T-cell (primary cell): ENCODE data around the gene RFTN2. TPM values are rescaled to one million over a fixed set of nuclear protein-coding genes. Genes with fewer than 3 reads are reported as not detected.
"Not testable (repeated sequence)": the region's sequence is repeated elsewhere in the genome, so short reads cannot be mapped to it uniquely, and the experiment has no call there.

ENCODE experiments used
- ATAC-seq, 4 experiments: fragments of 200-7000 bp in 3 of 4; fragments of 150-1000 bp in 1 of 4; cut with Tn5 transposase; replicated peaks in 1 of 4; 1 replicate in 3 of 4; 2 replicates in 1 of 4; pipeline ENCODE4 v1.10.0; 2021; ENCODE audit warnings: moderate library complexity in 3 of 4, mild to moderate bottlenecking in 2 of 4, moderate number of reproducible peaks in 1 of 4
- CTCF ChIA-PET, 2 donors: fragments of 300-600 bp; sonication (Branson Sonifier 250); formaldehyde crosslinking; loops; one replicate each; lab custom pipeline; 2022; ENCODE audit warnings: antibody characterized with exemption in 2 of 2; lab: Charles Lee
- POLR2A ChIA-PET, 2 donors: fragments of 300-600 bp; sonication (Branson Sonifier 250); formaldehyde crosslinking; loops; one replicate each; lab custom pipeline; 2022; ENCODE audit warnings: antibody characterized with exemption in 2 of 2; lab: Charles Lee
- DNase-seq, 35 experiments: peaks; one replicate each; pipeline versions ENCODE4 v3.0.0 to v3.0.0-alpha.2; 2013 to 2023
- H3K27ac ChIP-seq: one replicate; pipeline ENCODE4 v1.5.1; 2013; ENCODE audit warnings: low read length
- H3K27me3 ChIP-seq, 2 experiments: replicated peaks in 1 of 2; 1 replicate in 1 of 2; 2 replicates in 1 of 2; pipeline versions ENCODE4 v1.6.1 to v1.7.0; 2013; ENCODE audit warnings: low read length in 1 of 2, mixed read lengths in 1 of 2; ENCODE audit not compliant: control insufficient read depth in 2 of 2, insufficient read depth in 2 of 2; ENCODE audit errors: extremely low read depth in 1 of 2
- H3K36me3 ChIP-seq, 2 donors: 1 replicate in 1 of 2; 2 replicates in 1 of 2; pipeline versions ENCODE4 v1.6.1 to v1.7.0; 2013; ENCODE audit warnings: low read length in 1 of 2; ENCODE audit not compliant: control insufficient read depth in 2 of 2, insufficient read depth in 1 of 2; ENCODE audit errors: extremely low read depth in 1 of 2
- H3K4me1 ChIP-seq, 2 experiments: 1 replicate in 1 of 2; 2 replicates in 1 of 2; pipeline versions ENCODE4 v1.6.1 to v1.7.0; 2013; ENCODE audit warnings: low read length in 2 of 2, mixed read lengths in 1 of 2; ENCODE audit not compliant: insufficient read depth in 2 of 2, control insufficient read depth in 1 of 2; ENCODE audit errors: extremely low read depth in 1 of 2
- H3K4me3 ChIP-seq, 2 donors: 1 replicate in 1 of 2; 2 replicates in 1 of 2; pipeline versions ENCODE4 v1.5.1 to v1.7.0; 2013; ENCODE audit warnings: mild to moderate bottlenecking in 2 of 2, low read length in 1 of 2, moderate library complexity in 1 of 2; ENCODE audit not compliant: control insufficient read depth in 1 of 2; ENCODE audit errors: extremely low read depth in 1 of 2
- H3K9me3 ChIP-seq: 2 replicates; pipeline ENCODE4 v1.7.0; 2013
- H3K27ac Mint-ChIP-seq, 2 donors: one replicate each; pipeline ENCODE4 v1.8.0; 2020 to 2021; ENCODE audit warnings: mild to moderate bottlenecking in 2 of 2, mixed read lengths in 2 of 2
- H3K27me3 Mint-ChIP-seq, 2 donors: one replicate each; pipeline ENCODE4 v1.8.0; 2021 to 2022; ENCODE audit warnings: mixed read lengths in 2 of 2
- H3K36me3 Mint-ChIP-seq: one replicate; pipeline ENCODE4 v1.8.0; 2021; ENCODE audit warnings: mixed read lengths
- H3K4me1 Mint-ChIP-seq, 3 donors: one replicate each; pipeline ENCODE4 v1.8.0; 2020 to 2022; ENCODE audit warnings: mixed read lengths in 3 of 3, mild to moderate bottlenecking in 1 of 3
- H3K4me3 Mint-ChIP-seq, 3 donors: one replicate each; pipeline ENCODE4 v1.8.0; 2020 to 2022; ENCODE audit warnings: mild to moderate bottlenecking in 3 of 3, mixed read lengths in 3 of 3, moderate library complexity in 3 of 3
- H3K9me3 Mint-ChIP-seq, 3 donors: one replicate each; pipeline ENCODE4 v1.8.0; 2020 to 2022; ENCODE audit warnings: mixed read lengths in 3 of 3
- WGBS: methylation state at CpG from one replicate; pipeline ENCODE4 v1.1.5; 2013; ENCODE audit warnings: missing lambda C conversion rate; ENCODE audit not compliant: insufficient coverage; 5-methylcytosine and 5-hydroxymethylcytosine counted together
- total RNA-seq, 35 experiments: library from RNA in 6 of 35; stranded (reverse) in 6 of 35; fragments of 120-200 nt in 1 of 35; gene quantifications; one replicate each; pipeline versions ENCODE4 v1.2.1 to v1.2.4 and lab custom pipeline; 2013 to 2026

Gene RFTN2
- total RNA-seq, 5 donors from 2014 or later (not counting 1 experiment from before 2014, with no cell fraction given), result 0.12 to 0.44 TPM; not detected in 3

DNA sequence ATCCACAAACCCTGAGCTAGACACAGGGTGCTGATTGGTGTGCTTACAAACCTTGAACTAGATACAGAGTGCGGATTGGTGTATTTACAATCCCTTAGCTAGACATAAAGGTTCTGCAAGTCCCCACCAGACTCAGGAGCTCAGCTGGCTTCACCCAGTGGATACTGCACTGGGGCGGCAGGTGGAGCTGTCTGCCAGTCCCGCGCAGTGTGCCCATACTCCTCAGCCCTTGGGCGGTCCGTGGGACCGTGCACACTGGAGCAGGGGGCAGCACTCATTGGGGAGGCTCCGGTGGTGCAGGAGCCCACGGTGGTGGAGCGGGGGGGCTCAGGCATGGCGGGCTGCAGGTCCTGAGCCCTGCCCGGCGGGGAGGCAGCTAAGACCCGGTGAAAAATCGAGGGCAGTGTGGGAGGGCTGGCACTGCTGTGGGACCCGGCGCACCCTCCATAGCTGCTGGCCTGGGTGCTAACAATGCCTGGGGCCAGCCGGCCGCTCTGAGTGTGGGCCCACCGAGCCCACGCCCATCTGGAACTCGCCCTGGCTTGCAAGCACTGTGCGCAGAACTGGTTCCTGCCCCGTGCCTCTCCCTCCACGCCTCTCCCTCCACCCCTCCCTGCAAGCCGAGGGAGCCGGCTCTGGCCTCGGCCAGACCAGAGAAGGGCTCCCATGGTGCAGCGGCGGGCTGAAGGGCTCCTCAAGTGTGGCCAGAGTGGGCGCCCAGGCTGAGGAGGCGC is 83.9 kb downstream of the RFTN2 start:
- ATAC-seq (no peak), DNase-seq (no peak)
- H3K4me1 ChIP-seq, result no peaks in the 10 kb centered on the region
- Mint-ChIP-seq H3K27me3 (peaks cover 3 to 10% of the 10 kb centered on the region in 2 donors), H3K36me3 (no peaks in the 10 kb centered on the region), H3K4me1 (no peaks in the 10 kb centered on the region), H3K9me3 (no peaks in the 10 kb centered on the region), H3K27ac (no peak overlapping the region), H3K4me3 (no peak overlapping the region)
- no peaks in the 10 kb centered on the region for H3K36me3 ChIP-seq
- CTCF ChIA-PET, result no interaction called here
- no peak overlapping the region for H3K4me3 ChIP-seq
- 94% methylated on average over 23 of the region's 32 CpGs for WGBS
- H3K27me3 ChIP-seq, result peaks cover 0 to 15% of the 10 kb centered on the region in 2 experiments
- no peaks in the 10 kb centered on the region for H3K9me3 ChIP-seq
- POLR2A ChIA-PET, result no interaction called here
- no peak overlapping the region for H3K27ac ChIP-seq

- peaks cover 3 to 10% of the 10 kb centered on the region in 2 donors for H3K27me3 Mint-ChIP-seq
- H3K9me3 Mint-ChIP-seq, H3K36me3 Mint-ChIP-seq, H3K36me3 ChIP-seq, H3K4me3 Mint-ChIP-seq, H3K9me3 ChIP-seq, H3K4me1 Mint-ChIP-seq, POLR2A ChIA-PET, ATAC-seq, CTCF ChIA-PET, H3K4me1 ChIP-seq, H3K27ac Mint-ChIP-seq, DNase-seq, H3K27ac ChIP-seq, H3K4me3 ChIP-seq: not testable (repeated sequence)
- H3K27me3 ChIP-seq, result peaks cover 0 to 15% of the 10 kb centered on the region in 2 experiments
- WGBS, result 90% methylated on average over 4 of the region's 7 CpGs
These were observed 88.1 kb downstream of the RFTN2 start for GRCh38 chr2:197587255-197587654.

DNA sequence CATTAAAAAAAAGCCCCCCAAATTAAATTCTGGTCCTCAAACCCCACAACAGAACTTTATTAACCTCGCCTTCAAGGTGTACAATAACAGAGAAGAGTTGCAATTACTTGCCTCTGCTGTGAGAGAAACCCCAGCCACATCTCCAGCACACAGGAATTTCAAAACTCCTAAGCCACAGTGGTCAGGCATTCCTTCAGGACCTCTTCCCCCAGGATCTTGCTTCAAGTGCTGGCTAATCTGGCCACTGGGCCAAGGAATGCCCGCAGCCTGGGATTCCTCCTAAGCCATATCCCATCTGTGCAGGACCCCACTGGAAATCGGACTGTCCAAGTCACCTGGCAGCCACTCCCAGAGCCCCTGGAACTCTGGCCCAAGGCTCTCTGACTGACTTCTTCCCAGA is 95.2 kb downstream of the RFTN2 start:
- DNase-seq, H3K4me3 ChIP-seq, H3K4me3 Mint-ChIP-seq, H3K9me3 ChIP-seq, H3K27ac ChIP-seq, H3K4me1 Mint-ChIP-seq, CTCF ChIA-PET, H3K27ac Mint-ChIP-seq, H3K36me3 Mint-ChIP-seq, H3K36me3 ChIP-seq, H3K9me3 Mint-ChIP-seq, H3K4me1 ChIP-seq, ATAC-seq, H3K27me3 Mint-ChIP-seq, H3K27me3 ChIP-seq, POLR2A ChIA-PET: not testable (repeated sequence)
- 71% methylated on average over 3 of the region's 3 CpGs for WGBS

DNA sequence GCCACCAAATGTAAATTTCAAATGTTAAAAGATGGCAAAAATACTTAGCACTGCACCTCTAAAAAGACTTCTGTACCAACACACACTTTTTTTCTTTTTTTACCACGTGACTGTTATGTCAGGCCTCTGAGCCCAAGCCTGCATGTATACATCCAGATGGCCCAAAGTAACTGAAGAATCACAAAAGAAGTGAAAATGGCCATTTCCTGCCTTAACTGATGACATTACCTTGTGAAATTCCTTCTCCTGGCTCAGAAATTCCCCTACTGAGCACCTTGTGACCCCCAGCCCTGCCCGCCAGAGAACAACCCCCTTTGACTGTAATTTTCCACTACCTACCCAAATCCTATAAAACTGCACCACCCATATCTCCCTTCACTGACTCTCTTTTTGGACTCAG is 97.1 kb downstream of the RFTN2 start:
- DNase-seq, H3K4me1 ChIP-seq, H3K36me3 ChIP-seq, H3K4me1 Mint-ChIP-seq, H3K27ac ChIP-seq, ATAC-seq, H3K9me3 Mint-ChIP-seq, H3K27ac Mint-ChIP-seq, H3K27me3 ChIP-seq, CTCF ChIA-PET, H3K4me3 Mint-ChIP-seq, H3K36me3 Mint-ChIP-seq, H3K4me3 ChIP-seq, POLR2A ChIA-PET, H3K9me3 ChIP-seq, H3K27me3 Mint-ChIP-seq: not testable (repeated sequence)
- WGBS, result 85% methylated on average over 2 of the region's 2 CpGs

DNA sequence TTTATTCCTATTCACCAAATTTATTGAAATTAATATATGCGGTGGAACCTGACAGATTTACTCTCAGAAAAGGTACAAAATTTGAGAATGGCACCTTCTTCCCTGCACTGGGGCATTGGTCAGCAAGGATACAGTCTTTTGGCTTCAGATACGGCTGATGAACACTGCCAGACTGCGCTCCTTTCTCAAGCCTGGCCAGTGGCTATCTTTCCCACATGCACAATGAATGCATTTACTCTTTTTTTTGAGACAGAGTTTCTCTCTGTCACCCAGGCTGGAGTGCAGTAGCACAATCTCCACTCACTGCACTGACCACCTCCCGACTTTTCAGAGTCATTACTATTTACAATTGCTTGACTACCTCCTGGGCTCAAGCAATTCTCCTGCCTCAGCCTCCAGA is 97.9 kb downstream of the RFTN2 start:
- H3K36me3 ChIP-seq, result no peaks in the 10 kb centered on the region
- Mint-ChIP-seq H3K27me3 (no peaks in the 10 kb centered on the region), H3K4me3 (no peak overlapping the region), H3K27ac (no peak overlapping the region), H3K36me3 (peaks cover 13% of the 10 kb centered on the region), H3K9me3 (peaks cover 12 to 13% (median 12%) of the 10 kb centered on the region in 3 donors), H3K4me1 (no peaks in the 10 kb centered on the region)
- 100% methylated on average over 4 of the region's 4 CpGs for WGBS
- DNase-seq (no peak), ATAC-seq (no peak)
- no peaks in the 10 kb centered on the region for H3K9me3 ChIP-seq
- ChIA-PET CTCF (no interaction called here), POLR2A (no interaction called here)
- no peak overlapping the region for H3K27ac ChIP-seq
- H3K4me3 ChIP-seq, result no peak overlapping the region
- no peaks in the 10 kb centered on the region for H3K27me3 ChIP-seq
- H3K4me1 ChIP-seq, result no peaks in the 10 kb centered on the region

DNA sequence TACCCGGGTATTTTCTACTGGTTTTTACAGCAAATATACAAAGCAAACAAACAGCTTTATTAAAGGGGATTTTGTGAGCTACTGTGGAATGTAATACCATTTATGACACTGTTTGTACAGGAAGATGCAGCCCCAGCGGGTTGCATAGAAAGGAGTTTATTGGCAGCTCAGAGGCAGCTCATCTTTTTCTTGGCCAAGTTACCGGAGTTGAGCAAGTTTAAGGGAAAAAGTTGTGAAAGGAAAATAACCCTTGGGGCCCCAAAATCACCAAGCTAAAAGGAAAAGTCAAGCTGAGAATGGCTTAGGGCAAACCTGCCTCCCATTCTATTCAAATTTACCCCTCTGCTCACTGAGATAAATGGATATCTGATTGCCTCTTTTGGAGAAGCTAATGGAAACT is 98.8 kb downstream of the RFTN2 start:
- Mint-ChIP-seq H3K27me3 (no peaks in the 10 kb centered on the region), H3K27ac (no peak overlapping the region), H3K36me3 (peaks cover 16% of the 10 kb centered on the region), H3K4me3 (no peak overlapping the region), H3K9me3 (peaks cover 12 to 13% (median 12%) of the 10 kb centered on the region in 3 donors), H3K4me1 (no peaks in the 10 kb centered on the region)
- H3K9me3 ChIP-seq, result no peaks in the 10 kb centered on the region
- no peaks in the 10 kb centered on the region for H3K36me3 ChIP-seq
- H3K4me3 ChIP-seq, result no peak overlapping the region
- DNase-seq (no peak), ATAC-seq (no peak)
- no peaks in the 10 kb centered on the region for H3K27me3 ChIP-seq
- CTCF ChIA-PET, result interaction anchor here in 1 of 2 donors (0.7 kb wide), 1 partner anchor 150 kb away, joined by 3 read pairs; no protein-coding TSS in a partner anchor
- POLR2A ChIA-PET, result no interaction called here
- no peak overlapping the region for H3K27ac ChIP-seq
- no peaks in the 10 kb centered on the region for H3K4me1 ChIP-seq
- 80% methylated on average over 1 of the region's 3 CpGs for WGBS
